Breast epithelium (tissue), 3 donors: ENCODE data around the gene YOD1.

ENCODE experiments used
- POLR2A ChIP-seq: fragments of 450-650 bp; IDR thresholded peaks from one replicate; pipeline ENCODE4 v1.6.1; 2016; ENCODE audit warnings: antibody characterized with exemption, mild to moderate bottlenecking, moderate library complexity
- POLR2AphosphoS5 ChIP-seq, 3 donors: sonication (generic); formaldehyde crosslinking; IDR thresholded peaks; one replicate each; pipeline ENCODE4 v1.6.1; 2017; ENCODE audit warnings: antibody characterized with exemption in 3 of 3
- TF ChIP-seq, protein P1 (sequence below), 3 donors: fragments of 450-650 bp; IDR thresholded peaks; one replicate each; pipeline ENCODE4 v1.5.1; 2016 to 2017; ENCODE audit warnings: antibody characterized with exemption in 3 of 3, mild to moderate bottlenecking in 3 of 3, moderate library complexity in 3 of 3

DNA sequence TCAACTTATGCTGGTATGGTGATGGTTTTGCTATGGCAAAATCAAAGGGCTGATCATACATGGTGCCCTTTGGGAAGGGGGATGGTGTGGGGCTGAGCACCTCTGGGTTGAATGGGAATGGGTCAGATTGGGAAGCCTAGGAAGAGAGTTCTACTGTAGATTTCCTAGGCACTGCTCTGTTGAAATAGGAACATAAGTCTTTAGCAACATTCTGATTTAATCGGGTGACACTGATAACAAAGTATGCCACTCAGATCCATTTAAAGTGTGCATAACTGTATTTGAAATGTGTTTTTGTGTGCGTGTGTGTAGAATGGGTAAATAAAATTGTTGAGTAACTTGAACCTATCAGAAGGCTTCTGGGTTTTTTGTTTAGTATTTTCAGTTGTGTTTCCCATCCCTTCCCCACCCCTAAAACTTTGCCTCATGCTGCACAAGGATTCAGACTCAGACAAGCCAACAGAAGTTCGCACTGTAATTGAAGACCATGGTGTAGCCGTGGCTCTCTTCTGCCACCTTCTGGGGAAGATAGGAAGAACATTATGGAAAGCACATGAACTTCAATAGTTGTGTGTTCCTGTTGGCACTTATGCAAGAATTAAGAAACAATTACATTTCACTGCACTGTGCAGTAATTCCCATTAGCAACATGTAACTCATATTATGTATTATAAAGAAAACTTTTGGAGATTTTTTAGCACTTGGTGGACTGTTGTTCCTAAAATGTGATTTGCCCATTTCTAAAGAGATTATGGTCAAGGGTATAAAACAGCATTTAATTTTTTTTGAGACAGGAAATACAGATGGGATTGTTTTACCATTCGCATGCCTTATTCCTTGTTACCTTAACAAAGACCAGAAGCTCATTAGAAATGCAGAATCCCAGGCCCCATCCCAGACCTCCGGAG is 26.7 kb upstream of the YOD1 start:
- TF ChIP-seq, protein P1, sequence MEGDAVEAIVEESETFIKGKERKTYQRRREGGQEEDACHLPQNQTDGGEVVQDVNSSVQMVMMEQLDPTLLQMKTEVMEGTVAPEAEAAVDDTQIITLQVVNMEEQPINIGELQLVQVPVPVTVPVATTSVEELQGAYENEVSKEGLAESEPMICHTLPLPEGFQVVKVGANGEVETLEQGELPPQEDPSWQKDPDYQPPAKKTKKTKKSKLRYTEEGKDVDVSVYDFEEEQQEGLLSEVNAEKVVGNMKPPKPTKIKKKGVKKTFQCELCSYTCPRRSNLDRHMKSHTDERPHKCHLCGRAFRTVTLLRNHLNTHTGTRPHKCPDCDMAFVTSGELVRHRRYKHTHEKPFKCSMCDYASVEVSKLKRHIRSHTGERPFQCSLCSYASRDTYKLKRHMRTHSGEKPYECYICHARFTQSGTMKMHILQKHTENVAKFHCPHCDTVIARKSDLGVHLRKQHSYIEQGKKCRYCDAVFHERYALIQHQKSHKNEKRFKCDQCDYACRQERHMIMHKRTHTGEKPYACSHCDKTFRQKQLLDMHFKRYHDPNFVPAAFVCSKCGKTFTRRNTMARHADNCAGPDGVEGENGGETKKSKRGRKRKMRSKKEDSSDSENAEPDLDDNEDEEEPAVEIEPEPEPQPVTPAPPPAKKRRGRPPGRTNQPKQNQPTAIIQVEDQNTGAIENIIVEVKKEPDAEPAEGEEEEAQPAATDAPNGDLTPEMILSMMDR (IDR thresholded peaks at IDR 0.05): peak; percentile 68 to 90 (median 88)
- TF ChIP-seq POLR2A: no peak
- TF ChIP-seq POLR2AphosphoS5 (IDR thresholded peaks at IDR 0.05): peak in 1 of 3 donors; percentile 33
